GOT3 (cell line): ENCODE results near the gene ANXA4.
"Not testable (repeated sequence)": the region's sequence is repeated elsewhere in the genome, so short reads cannot be mapped to it uniquely, and the experiment has no call there.

Experiments
- DNase-seq: peaks from one replicate; lab custom pipeline; 2025; ENCODE audit warnings: mixed read lengths; lab: John Stamatoyannopoulos, UW

The ANXA4 gene

GRCh38 chr2:69810550-69810949 is 68.6 kb downstream of the ANXA4 start:
- no peak for DNase-seq

GRCh38 chr2:69811018-69811417 is 69.1 kb downstream of the ANXA4 start:
- DNase-seq, result no peak

GRCh38 chr2:69811591-69811990 is 69.7 kb downstream of the ANXA4 start:
- no peak for DNase-seq

GRCh38 chr2:69815717-69816116 is 73.8 kb downstream of the ANXA4 start:
- DNase-seq, result no peak

- no peak for DNase-seq
Measured at GRCh38 chr2:69816923-69817542, 75.1 kb downstream of the ANXA4 start.

GRCh38 chr2:69817729-69818501 is 76.0 kb downstream of the ANXA4 start:
- no peak for DNase-seq

- DNase-seq, result no peak
Measured at GRCh38 chr2:69827796-69828540, 86.0 kb downstream of the ANXA4 start.

- no peak for DNase-seq
Measured at GRCh38 chr2:69828938-69829255, 87.0 kb downstream of the ANXA4 start.

GRCh38 chr2:69829256-69830044 is 87.5 kb downstream of the ANXA4 start, which contains the start of gene GMCL1:
Gene GMCL1, plus strand, starts transcription at chr2:69829660. Its CDS starts 233 bp downstream, at chr2:69829893.
- DNase-seq, result peak; percentile 88

- DNase-seq, result no peak
Measured at GRCh38 chr2:69830045-69830905, 88.3 kb downstream of the ANXA4 start.

- not testable (repeated sequence) for DNase-seq
Measured at GRCh38 chr2:69830906-69831241, 88.9 kb downstream of the ANXA4 start.

GRCh38 chr2:69831354-69831905 is 89.5 kb downstream of the ANXA4 start:
- no peak for DNase-seq

- no peak for DNase-seq
Measured at GRCh38 chr2:69833752-69834151, 91.8 kb downstream of the ANXA4 start.

GRCh38 chr2:69835666-69836065 is 93.7 kb downstream of the ANXA4 start:
- no peak for DNase-seq

- DNase-seq, result no peak
Measured at GRCh38 chr2:69836316-69836715, 94.4 kb downstream of the ANXA4 start.

- DNase-seq, result no peak
Measured at GRCh38 chr2:69837533-69837932, 95.6 kb downstream of the ANXA4 start.

- DNase-seq, result no peak
Measured at GRCh38 chr2:69843993-69844392, 102.1 kb downstream of the ANXA4 start.

- no peak for DNase-seq
Measured at GRCh38 chr2:69844560-69844959, 102.6 kb downstream of the ANXA4 start.

- DNase-seq, result no peak
Measured at GRCh38 chr2:69846182-69847067, 104.5 kb downstream of the ANXA4 start.
